Skeletal muscle satellite cell (primary cell): ENCODE results near the gene HMOX1.
"Not testable (repeated sequence)": the region's sequence is repeated elsewhere in the genome, so short reads cannot be mapped to it uniquely, and the experiment has no call there.

Experiments used
- H3K27me3 ChIP-seq: 2 replicates; pipeline ENCODE4 v1.7.0; 2013; ENCODE audit warnings: low read length; ENCODE audit not compliant: control insufficient read depth, insufficient read depth
- H3K36me3 ChIP-seq: 2 replicates; pipeline ENCODE4 v1.7.0; 2013; ENCODE audit warnings: mild to moderate bottlenecking, control low read depth, low read length; ENCODE audit not compliant: insufficient read depth
- H3K4me1 ChIP-seq: 2 replicates; pipeline ENCODE4 v1.7.0; 2013; ENCODE audit warnings: low read length; ENCODE audit not compliant: control insufficient read depth, insufficient read depth
- H3K4me2 ChIP-seq: 2 replicates; pipeline ENCODE4 v1.7.0; 2013; ENCODE audit warnings: mild to moderate bottlenecking, low read length
- H3K4me3 ChIP-seq: 2 replicates; pipeline ENCODE4 v1.7.0; 2013; ENCODE audit warnings: low read length
- H3K9ac ChIP-seq: 2 replicates; pipeline ENCODE4 v1.7.0; 2013; ENCODE audit warnings: mild to moderate bottlenecking, low read depth, low read length, moderate library complexity
- H3K9me3 ChIP-seq: replicated peaks from 2 replicates; pipeline ENCODE4 v1.7.0; 2013; ENCODE audit warnings: mild to moderate bottlenecking, control low read depth, low read length

HMOX1 gene

DNA sequence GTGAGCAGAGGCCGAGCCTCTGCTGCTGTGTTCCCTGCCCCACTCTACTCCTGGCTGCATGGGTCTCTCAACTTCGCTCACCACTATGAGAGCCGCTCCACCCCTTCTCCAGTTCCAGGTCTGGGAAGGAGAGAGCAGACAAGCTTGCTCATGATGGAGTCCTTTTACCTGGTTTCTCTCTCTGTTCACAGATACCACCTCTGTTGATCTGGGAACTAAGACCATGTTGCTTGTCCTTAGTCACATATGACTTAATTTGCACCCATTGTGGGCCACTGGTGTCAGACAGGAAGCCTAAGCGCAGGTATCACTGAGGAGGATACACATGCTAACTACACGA is 45.9 kb downstream of the HMOX1 start:
- H3K9me3 ChIP-seq, result no peaks in the 10 kb centered on the region
- H3K9ac ChIP-seq, result no peak overlapping the region
- H3K27me3 ChIP-seq, result no peaks in the 10 kb centered on the region
- peaks cover 13% of the 10 kb centered on the region for H3K36me3 ChIP-seq
- H3K4me1 ChIP-seq, result peaks cover 18% of the 10 kb centered on the region
- no peak overlapping the region for H3K4me3 ChIP-seq
- H3K4me2 ChIP-seq, result peak overlapping the region; percentile 2

DNA sequence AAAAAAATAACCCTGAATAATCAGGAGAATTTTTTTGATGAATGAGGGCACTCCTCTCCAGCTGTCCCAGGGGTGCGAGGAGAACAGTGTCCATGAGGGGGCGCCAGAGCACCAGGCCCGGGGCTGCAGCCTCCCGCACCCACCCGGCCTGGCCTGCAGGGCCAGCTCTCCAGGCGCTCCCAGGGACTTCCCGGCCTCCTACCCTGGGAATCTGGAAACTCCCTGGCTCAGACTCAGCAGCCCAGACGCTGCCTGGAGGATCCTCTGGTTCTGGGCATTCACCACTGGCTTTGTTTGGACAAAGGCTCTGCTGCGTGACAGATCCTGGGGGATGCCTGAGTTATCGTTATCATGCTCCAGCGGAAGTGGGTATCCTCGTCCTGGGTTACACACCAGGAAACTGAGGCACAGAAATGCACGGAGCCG is 50.0 kb downstream of the HMOX1 start:
- H3K4me1 ChIP-seq, result peaks cover 12% of the 10 kb centered on the region
- H3K36me3 ChIP-seq, result peaks cover 24% of the 10 kb centered on the region
- H3K4me2 ChIP-seq, result peak overlapping the region; percentile 21
- H3K27me3 ChIP-seq, result no peaks in the 10 kb centered on the region
- H3K4me3 ChIP-seq, result no peak overlapping the region
- peaks cover 6% of the 10 kb centered on the region for H3K9me3 ChIP-seq
- no peak overlapping the region for H3K9ac ChIP-seq

DNA sequence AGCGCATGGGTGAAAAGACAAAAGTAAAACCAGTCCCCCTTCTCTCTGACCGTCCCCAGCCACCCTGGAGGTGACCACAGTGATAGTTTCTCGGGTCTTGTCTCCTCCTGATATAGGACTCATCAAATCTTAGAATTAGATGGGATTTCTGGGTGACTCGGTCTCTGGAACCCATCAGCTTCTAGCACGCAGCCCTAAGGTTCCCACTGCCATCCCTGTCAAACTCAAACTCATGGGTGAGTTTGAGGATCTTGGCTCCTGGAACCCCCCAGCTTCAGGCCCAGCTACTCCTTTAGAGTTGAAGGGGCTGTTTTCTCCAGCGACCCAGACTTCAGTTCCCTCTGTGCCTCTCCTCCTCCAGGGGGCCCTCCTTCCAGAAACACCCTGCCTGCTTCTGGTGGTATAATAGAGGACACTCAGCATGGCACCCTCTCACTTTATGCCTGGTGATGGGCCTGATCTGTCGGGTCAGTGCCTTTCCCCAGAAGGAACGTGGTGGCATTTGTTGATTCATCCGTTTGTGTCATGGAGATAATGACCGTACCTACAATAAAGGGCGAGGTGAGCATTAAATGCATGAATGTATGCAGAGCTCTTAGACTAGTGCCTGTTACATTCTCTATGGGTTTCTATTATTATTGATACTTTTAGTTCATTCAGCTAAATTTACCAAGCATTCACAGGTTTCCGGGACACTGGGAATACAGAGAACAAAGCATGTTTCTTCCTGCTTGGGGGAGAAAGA is 50.8 kb downstream of the HMOX1 start:
- H3K27me3 ChIP-seq, result no peaks in the 10 kb centered on the region
- no peak overlapping the region for H3K4me3 ChIP-seq
- no peak overlapping the region for H3K4me2 ChIP-seq
- peaks cover 4% of the 10 kb centered on the region for H3K4me1 ChIP-seq
- peaks cover 6% of the 10 kb centered on the region for H3K9me3 ChIP-seq
- no peak overlapping the region for H3K9ac ChIP-seq
- H3K36me3 ChIP-seq, result peaks cover 24% of the 10 kb centered on the region

DNA sequence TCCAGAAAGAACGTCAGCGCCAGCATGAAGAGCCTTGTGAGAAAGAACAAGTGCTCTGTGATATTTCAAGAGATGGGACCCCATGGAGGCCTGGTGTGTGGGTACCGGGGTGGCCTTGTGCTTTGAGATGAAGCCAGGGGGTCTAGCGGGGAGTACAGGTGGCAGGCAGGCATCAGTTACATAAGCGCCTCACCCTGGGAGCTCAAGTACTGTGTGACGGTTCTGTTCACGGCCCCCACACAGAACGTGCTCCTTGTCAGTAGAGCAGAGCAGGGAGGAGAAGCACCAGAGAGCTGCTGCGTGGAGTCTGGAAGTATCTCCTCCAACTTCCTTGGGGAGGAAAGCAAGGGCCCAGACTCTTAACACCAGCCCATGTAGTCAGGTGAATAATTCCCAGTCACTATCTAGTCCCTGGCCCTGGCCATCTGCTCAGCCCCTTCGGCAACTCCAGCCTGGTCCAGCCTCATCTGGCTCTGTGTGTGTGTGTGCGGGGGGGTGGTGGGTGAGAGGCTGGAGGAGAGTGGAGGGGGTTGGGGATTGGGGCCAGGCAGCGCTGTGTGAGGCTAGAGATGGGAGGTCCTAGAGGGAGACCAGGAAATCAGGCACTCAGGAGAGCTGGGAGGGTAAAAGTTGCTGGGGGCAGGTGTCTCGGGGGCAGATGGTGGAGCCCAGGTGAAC is 51.5 kb downstream of the HMOX1 start:
- H3K36me3 ChIP-seq, result peaks cover 24% of the 10 kb centered on the region

DNA sequence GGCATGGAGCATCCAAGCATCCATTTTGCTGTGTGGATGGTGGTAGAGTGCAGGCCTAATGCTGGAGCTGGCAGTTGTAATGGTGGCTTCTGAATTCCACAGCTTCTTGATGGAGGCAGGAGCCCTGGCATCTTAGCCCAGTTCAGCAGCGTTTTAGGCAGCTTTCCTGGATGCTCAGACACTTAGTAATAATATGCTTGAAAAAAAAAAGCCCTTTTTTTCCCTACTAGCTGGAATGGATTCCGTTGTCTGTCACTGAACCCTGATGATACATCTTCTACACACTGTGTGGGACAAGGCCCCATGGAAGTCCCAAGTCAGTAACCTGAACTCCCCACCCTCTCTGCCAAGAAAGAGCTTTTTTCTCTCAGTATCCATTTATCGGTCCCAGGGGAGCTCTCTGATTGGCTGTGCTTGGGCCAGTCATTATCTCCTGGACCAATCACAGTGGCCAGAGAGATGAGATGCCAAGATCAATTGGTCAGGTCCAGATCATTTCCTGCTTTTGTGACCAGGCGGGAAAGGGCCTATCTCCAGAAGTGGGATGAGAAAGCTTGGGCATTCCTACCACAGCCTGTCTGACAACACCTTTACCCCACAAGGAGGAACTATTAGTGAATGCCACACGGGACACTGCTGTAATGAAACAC is 53.3 kb downstream of the HMOX1 start:
- peaks cover 22% of the 10 kb centered on the region for H3K36me3 ChIP-seq
- H3K4me3 ChIP-seq, result no peak overlapping the region
- H3K4me1 ChIP-seq, result no peaks in the 10 kb centered on the region
- no peak overlapping the region for H3K4me2 ChIP-seq
- H3K9me3 ChIP-seq, result peaks cover 6% of the 10 kb centered on the region
- H3K9ac ChIP-seq, result no peak overlapping the region
- no peaks in the 10 kb centered on the region for H3K27me3 ChIP-seq

More for the DNA sequence above, 51.5 kb downstream of the HMOX1 start:
- no peak overlapping the region for H3K4me2 ChIP-seq
- H3K9me3 ChIP-seq, result peaks cover 6% of the 10 kb centered on the region
- no peaks in the 10 kb centered on the region for H3K27me3 ChIP-seq
- H3K4me3 ChIP-seq, result no peak overlapping the region
- H3K9ac ChIP-seq, result no peak overlapping the region
- H3K4me1 ChIP-seq, result no peaks in the 10 kb centered on the region

DNA sequence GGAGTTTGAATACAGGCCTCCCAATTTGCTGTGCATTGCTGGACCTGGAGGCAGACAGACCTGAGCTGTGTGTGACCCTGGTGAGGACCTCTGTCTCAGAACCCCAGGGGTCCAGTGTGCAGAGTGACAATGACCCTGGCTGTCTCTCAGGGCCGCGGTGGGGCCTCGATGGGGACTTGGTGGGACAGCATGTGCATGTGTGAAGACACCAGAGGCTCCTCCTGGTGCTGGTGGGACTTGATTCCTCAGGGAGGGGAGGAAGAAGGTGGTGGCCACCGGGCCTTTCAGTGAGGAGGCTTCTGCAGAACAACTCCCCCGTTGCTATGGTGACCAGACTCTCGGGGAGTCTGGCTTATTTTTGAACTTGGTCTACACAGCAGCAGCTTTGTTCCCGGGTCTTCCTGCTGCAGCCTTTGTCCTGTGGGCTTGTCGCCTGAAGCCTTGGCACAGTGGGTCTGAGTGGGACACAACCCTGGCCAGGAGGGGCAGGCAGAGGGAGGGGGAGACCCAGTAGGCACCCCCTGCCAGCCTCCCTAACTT is 54.4 kb downstream of the HMOX1 start:
- H3K27me3 ChIP-seq, result no peaks in the 10 kb centered on the region
- H3K9me3 ChIP-seq, result peaks cover 6% of the 10 kb centered on the region
- no peak overlapping the region for H3K9ac ChIP-seq
- no peaks in the 10 kb centered on the region for H3K4me1 ChIP-seq
- no peak overlapping the region for H3K4me2 ChIP-seq
- peaks cover 22% of the 10 kb centered on the region for H3K36me3 ChIP-seq
- no peak overlapping the region for H3K4me3 ChIP-seq

DNA sequence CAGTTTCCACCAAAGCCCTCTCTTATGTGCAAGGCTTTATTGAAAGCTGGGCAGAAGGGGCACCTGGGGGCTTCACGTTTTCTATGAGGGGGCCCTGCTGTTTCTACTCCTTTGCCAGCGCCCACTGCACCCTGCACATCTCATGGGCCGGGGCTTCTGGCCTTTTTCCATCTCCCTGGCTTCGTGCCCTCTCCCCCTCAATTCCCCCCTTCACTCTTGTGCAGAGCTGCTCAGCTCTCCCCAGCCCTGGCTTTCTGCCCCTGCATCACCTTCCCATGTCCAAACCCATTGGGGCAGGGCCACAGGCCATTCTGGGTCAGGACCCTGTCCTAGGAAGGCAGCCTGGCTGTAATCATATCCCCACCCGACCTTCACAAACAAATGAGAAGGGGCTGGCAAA is 55.5 kb downstream of the HMOX1 start:
- Histone ChIP-seq H3K36me3 (peaks cover 22% of the 10 kb centered on the region), H3K4me1 (no peaks in the 10 kb centered on the region), H3K9ac (no peak overlapping the region)

DNA sequence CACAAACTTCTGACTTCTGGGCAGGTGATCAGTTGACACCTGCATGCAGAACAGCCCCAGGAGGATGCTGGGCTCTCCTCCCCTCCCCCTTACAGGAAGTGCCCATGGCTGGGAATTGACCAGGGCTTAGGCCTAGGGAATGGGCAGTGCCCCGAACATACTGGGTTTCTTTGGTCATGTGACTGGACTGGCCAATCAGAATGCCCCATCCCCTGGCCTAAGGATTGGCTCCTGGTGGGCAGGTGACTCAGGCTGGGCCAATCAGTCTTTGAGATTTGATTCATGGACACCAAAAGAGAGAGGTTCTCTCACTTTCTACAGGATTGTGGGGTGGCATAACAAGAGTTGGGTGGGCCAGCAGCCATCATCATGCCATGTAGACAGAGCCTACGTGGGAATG is 56.2 kb downstream of the HMOX1 start:
- H3K36me3 ChIP-seq, result peaks cover 22% of the 10 kb centered on the region
- H3K27me3 ChIP-seq, result no peaks in the 10 kb centered on the region
- no peak overlapping the region for H3K4me2 ChIP-seq
- H3K4me3 ChIP-seq, result no peak overlapping the region
- no peaks in the 10 kb centered on the region for H3K4me1 ChIP-seq
- H3K9ac ChIP-seq, result no peak overlapping the region
- peaks cover 6% of the 10 kb centered on the region for H3K9me3 ChIP-seq

More for the DNA sequence above, 55.5 kb downstream of the HMOX1 start:
- Histone ChIP-seq H3K27me3 (no peaks in the 10 kb centered on the region), H3K4me2 (no peak overlapping the region), H3K9me3 (peaks cover 6% of the 10 kb centered on the region), H3K4me3 (no peak overlapping the region)

DNA sequence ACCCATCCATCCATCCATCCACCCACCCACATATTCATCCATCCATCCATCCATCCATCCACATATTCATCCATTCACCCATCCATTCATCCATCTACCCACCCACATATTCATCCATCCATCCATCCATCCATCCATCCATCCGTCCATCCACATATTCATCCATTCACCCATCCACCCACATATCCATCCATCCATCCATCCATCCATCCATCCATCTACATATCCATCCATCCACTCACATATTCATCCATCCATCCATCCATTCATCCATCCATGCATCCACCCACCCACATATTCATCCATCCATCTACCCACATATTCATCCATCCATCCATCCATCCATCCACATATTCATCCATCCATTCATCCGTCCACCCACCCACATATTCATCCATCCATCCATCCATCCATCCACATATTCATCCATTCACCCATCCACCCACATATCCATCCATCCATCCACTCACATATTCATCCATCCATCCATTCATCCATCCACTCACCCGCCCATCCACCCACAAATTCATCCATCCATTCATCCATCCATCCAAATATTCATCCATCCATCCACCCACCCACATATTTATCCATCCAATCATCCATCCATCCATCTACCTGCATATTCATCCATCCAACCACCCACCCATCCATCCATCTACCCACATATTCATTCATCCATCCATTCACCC is 57.9 kb downstream of the HMOX1 start:
- H3K27me3 ChIP-seq, H3K4me2 ChIP-seq, H3K36me3 ChIP-seq, H3K9ac ChIP-seq, H3K4me3 ChIP-seq, H3K4me1 ChIP-seq, H3K9me3 ChIP-seq: not testable (repeated sequence)

DNA sequence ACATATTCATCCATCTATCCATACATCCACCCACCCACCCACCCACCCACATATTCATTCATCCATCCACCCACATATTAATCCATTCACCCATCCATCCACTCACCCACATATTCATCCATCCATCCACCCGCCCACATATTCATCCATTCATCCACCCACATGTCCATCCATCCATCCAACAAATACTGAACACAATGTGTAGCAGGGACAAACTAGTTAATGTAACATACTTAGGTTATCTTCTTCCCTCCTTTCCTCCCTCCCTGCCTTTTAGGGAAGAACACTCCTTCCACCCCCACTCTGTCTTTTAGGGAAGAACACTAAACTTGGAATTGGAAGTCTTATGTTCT is 58.4 kb downstream of the HMOX1 start:
- Histone ChIP-seq H3K27me3 (no peaks in the 10 kb centered on the region), H3K9me3 (no peaks in the 10 kb centered on the region), H3K4me1 (no peaks in the 10 kb centered on the region), H3K4me2 (no peak overlapping the region), H3K9ac (no peak overlapping the region), H3K36me3 (peaks cover 2% of the 10 kb centered on the region), H3K4me3 (no peak overlapping the region)

DNA sequence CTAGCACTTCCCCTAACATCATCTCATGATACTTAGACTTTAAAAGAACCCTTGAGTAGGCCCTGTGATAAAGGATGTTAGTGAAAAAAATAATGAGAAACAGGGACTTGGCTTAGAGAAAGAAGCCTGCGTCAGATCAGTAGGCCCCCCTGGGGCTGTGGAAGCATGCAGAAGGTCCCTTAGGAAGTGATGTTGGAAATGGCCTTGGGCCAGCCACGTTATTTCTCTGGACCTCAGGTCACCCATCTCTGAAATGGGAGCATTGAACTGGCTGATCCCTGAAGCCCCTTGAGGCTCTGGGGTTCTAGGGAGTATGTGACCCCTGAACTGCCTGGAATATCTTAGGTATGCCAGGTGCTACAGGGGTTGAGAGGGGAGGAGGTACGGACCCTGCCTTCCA is 59.2 kb downstream of the HMOX1 start:
- no peaks in the 10 kb centered on the region for H3K27me3 ChIP-seq
- no peak overlapping the region for H3K4me3 ChIP-seq
- H3K4me2 ChIP-seq, result no peak overlapping the region
- no peaks in the 10 kb centered on the region for H3K9me3 ChIP-seq
- no peaks in the 10 kb centered on the region for H3K4me1 ChIP-seq
- no peaks in the 10 kb centered on the region for H3K36me3 ChIP-seq
- H3K9ac ChIP-seq, result no peak overlapping the region
